Neuron (in vitro differentiated cells): ENCODE measurements around the gene TBC1D2B.
"Not testable (repeated sequence)": the region's sequence is repeated elsewhere in the genome, so short reads cannot be mapped to it uniquely, and the experiment has no call there.

Experiments
- H2AFZ ChIP-seq: one replicate; pipeline ENCODE4 v1.6.1; 2013; ENCODE audit warnings: low read depth, mild to moderate bottlenecking, inconsistent platforms, low read length, moderate library complexity
- H3K27me3 ChIP-seq: one replicate; pipeline ENCODE4 v1.6.1; 2013; ENCODE audit warnings: low read length; ENCODE audit not compliant: insufficient read depth
- H3K36me3 ChIP-seq: one replicate; pipeline ENCODE4 v1.6.1; 2013; ENCODE audit warnings: low read length; ENCODE audit not compliant: insufficient read depth
- H3K4me1 ChIP-seq: one replicate; pipeline ENCODE4 v1.6.1; 2013; ENCODE audit warnings: low read length; ENCODE audit not compliant: insufficient read depth
- H3K4me3 ChIP-seq: 2 replicates; pipeline ENCODE4 v1.5.1; 2013; ENCODE audit warnings: mild to moderate bottlenecking, low read length, moderate library complexity
- H3K9me3 ChIP-seq: one replicate; pipeline ENCODE4 v1.6.1; 2013; ENCODE audit warnings: low read length

TBC1D2B gene

GRCh38 chr15:77958716-77959431, 118.6 kb downstream of the TBC1D2B start:
- not testable (repeated sequence) for H3K4me1 ChIP-seq, H3K4me3 ChIP-seq, H3K36me3 ChIP-seq, H3K9me3 ChIP-seq, H2AFZ ChIP-seq, H3K27me3 ChIP-seq

DNA sequence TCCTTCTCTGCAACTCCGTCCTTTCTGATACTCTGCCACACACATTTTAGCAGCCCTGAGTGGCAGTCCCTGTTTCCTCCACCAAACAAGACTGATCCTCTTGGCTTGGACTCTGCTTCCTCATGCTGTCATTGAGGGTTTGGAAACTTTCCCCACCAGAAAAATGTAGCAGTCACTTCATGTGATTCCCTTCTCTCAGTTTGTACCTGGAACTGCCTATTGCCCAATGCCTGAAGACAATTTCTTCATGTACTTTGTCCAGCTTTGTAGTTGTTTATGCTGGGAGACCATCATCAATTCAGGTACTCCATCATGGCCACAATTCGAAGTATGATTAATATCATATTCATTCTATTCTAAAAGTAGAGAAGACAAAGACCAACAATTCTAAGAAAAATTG, 119.5 kb downstream of the TBC1D2B start:
- not testable (repeated sequence) for H3K4me3 ChIP-seq, H3K27me3 ChIP-seq, H2AFZ ChIP-seq, H3K36me3 ChIP-seq, H3K4me1 ChIP-seq, H3K9me3 ChIP-seq

DNA sequence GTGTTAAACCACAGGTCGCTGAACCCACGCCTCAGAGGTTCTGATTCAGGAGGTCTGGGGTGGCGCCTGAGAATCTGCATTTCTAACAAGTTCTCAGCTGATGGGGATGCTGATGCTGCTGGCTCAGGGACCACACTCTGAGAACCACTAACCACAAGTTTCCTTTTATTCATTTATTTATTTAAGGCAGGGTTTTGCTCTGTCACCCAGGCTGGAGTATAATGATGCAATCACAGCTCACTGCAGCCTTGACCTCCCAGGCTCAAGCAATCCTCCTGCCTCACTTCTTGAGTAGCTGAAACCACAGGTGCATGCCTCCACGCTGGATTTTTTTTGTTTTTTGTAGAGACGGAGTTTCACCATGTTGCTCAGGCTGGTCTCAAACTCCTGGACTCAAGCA, 123.6 kb downstream of the TBC1D2B start:
- H3K36me3 ChIP-seq, H3K9me3 ChIP-seq, H3K4me1 ChIP-seq, H2AFZ ChIP-seq, H3K27me3 ChIP-seq, H3K4me3 ChIP-seq: not testable (repeated sequence)

GRCh38 chr15:77952928-77953446, 124.5 kb downstream of the TBC1D2B start:
- not testable (repeated sequence) for H3K4me3 ChIP-seq, H3K36me3 ChIP-seq, H3K27me3 ChIP-seq, H3K4me1 ChIP-seq, H2AFZ ChIP-seq, H3K9me3 ChIP-seq

GRCh38 chr15:77951105-77951786, 126.3 kb downstream of the TBC1D2B start:
- not testable (repeated sequence) for H2AFZ ChIP-seq, H3K9me3 ChIP-seq, H3K4me3 ChIP-seq, H3K4me1 ChIP-seq, H3K27me3 ChIP-seq, H3K36me3 ChIP-seq

DNA sequence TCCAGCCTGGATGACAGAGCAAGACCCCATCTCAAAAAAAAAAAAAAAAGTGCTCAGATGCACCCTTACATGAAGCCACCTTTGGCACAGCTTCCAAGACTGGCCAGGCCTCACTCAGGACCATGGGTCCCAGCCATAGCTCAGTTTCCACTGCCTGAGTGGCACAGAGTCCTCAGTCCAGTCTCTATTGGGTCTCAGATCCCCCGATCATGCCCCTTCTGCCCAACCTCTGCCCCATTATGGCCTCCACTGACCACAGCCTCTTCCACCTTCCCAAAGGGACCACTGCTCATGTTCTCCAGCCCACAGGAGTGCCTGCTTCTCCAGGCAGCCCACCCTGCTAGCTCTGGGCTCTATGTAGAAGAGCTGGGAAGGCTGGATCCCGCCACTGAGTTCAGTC, 127.0 kb downstream of the TBC1D2B start:
- H2AFZ ChIP-seq, H3K27me3 ChIP-seq, H3K9me3 ChIP-seq, H3K4me3 ChIP-seq, H3K4me1 ChIP-seq, H3K36me3 ChIP-seq: not testable (repeated sequence)

- Histone ChIP-seq H3K4me3 (no peak overlapping the region), H2AFZ (no peak overlapping the region), H3K4me1 (no peaks in the 10 kb centered on the region), H3K27me3 (no peaks in the 10 kb centered on the region), H3K9me3 (no peaks in the 10 kb centered on the region), H3K36me3 (no peaks in the 10 kb centered on the region)
Observed at GRCh38 chr15:77945566-77945965, 131.9 kb downstream of the TBC1D2B start.
